ENCODE measurements around the gene C6orf163.

Gene C6orf163

DNA sequence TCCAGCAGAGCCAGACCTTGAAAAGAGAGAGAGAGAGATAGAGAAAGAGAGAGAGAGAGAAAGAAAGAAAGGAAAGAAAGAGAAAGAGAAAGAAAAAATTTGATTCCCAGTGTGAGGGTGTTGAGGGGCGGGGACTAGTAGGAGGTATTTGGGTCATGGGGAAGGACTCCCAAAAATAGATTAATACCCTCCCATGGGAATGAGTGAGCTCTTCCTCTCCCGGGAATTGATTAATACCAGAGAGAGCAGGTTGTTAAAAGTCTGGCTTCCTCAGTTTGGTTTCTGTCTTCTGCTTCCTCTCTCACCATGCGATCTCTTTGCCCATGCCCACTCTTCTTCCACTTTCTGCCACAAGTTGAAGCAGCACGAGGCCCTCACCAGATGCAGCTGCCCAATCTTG is 34.3 kb downstream of the C6orf163 start:
- Histone ChIP-seq H3K4me3 (ENCODE audit: low read depth in 1 of 5, low read length in 5 of 5) (peak overlapping the region in 4 of 5 donors; percentile 5 to 37 (median 23)), H3K4me1 (ENCODE audit: control insufficient read depth in 5 of 5, insufficient read depth in 5 of 5, low read length in 5 of 5) (peaks cover 0 to 12% (median 6%) of the 10 kb centered on the region in 5 donors), H3K27me3 (ENCODE audit: control insufficient read depth in 5 of 5, insufficient read depth in 4 of 5, low read length in 5 of 5) (no peaks in the 10 kb centered on the region), H3K36me3 (ENCODE audit: control insufficient read depth in 5 of 5, insufficient read depth in 5 of 5, low read length in 5 of 5) (no peaks in the 10 kb centered on the region), H3K9ac (ENCODE audit: low read length in 5 of 5) (no peak overlapping the region), H3K27ac (ENCODE audit: low read depth, low read length) (no peak overlapping the region), H3K9me3 (ENCODE audit: control insufficient read depth in 5 of 5, low read length in 5 of 5) (no peaks in the 10 kb centered on the region)

DNA sequence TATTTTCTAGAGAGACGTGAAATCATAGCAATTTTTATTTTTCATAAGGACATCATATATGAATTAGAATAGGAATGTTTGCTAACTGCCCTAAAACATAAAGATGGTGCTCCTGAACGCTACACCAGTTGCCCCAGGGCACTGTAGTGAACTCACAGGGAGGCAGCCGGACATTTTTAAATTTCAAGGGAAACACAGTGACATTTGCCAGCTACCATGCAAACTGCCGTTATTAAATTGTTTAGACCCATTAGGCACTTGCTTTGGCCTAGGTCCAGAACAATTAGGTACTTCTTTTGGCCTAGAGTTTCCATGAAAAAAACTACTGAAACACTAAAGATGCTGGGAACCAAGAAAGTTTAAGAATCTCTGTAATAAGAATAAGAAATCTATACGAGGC is 38.2 kb downstream of the C6orf163 start:
- no peaks in the 10 kb centered on the region for H3K36me3 ChIP-seq (ENCODE audit: control insufficient read depth in 5 of 5, insufficient read depth in 5 of 5, low read length in 5 of 5)
- no peaks in the 10 kb centered on the region for H3K9me3 ChIP-seq (ENCODE audit: control insufficient read depth in 5 of 5, low read length in 5 of 5)
- H3K27ac ChIP-seq (ENCODE audit: low read depth, low read length), result no peak overlapping the region
- no peak overlapping the region for H3K9ac ChIP-seq (ENCODE audit: low read length in 5 of 5)
- no peaks in the 10 kb centered on the region for H3K27me3 ChIP-seq (ENCODE audit: control insufficient read depth in 5 of 5, insufficient read depth in 4 of 5, low read length in 5 of 5)
- no peak overlapping the region for H3K4me3 ChIP-seq (ENCODE audit: low read depth in 1 of 5, low read length in 5 of 5)
- H3K4me1 ChIP-seq (ENCODE audit: control insufficient read depth in 5 of 5, insufficient read depth in 5 of 5, low read length in 5 of 5), result peaks cover 0 to 12% (median 6%) of the 10 kb centered on the region in 5 donors

DNA sequence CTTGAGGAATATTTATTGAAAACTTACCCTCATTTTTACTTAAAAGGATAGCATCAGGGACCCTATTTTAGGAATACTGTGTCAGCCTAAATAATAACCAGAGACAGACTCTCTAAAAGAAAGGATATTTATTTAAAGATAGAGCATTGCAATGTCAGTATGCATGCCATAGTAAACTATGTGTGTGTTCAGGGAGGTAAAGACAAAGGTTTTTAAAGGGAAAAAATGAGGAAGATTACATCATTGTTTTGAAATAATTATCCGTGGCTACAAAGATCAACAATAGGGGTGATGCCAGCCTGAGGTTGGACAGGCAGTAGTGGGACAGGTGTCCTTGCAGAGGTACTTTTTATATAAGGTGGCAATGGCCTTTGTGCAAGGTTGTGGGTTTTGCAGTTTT is 39.4 kb downstream of the C6orf163 start:
- Histone ChIP-seq H3K36me3 (ENCODE audit: control insufficient read depth in 5 of 5, insufficient read depth in 5 of 5, low read length in 5 of 5) (no peaks in the 10 kb centered on the region), H3K27me3 (ENCODE audit: control insufficient read depth in 5 of 5, insufficient read depth in 4 of 5, low read length in 5 of 5) (no peaks in the 10 kb centered on the region), H3K4me3 (ENCODE audit: low read depth in 1 of 5, low read length in 5 of 5) (no peak overlapping the region), H3K4me1 (ENCODE audit: control insufficient read depth in 5 of 5, insufficient read depth in 5 of 5, low read length in 5 of 5) (peaks cover 0 to 2% (median 0%) of the 10 kb centered on the region in 5 donors), H3K27ac (ENCODE audit: low read depth, low read length) (no peak overlapping the region), H3K9ac (ENCODE audit: low read length in 5 of 5) (no peak overlapping the region), H3K9me3 (ENCODE audit: control insufficient read depth in 5 of 5, low read length in 5 of 5) (no peaks in the 10 kb centered on the region)

DNA sequence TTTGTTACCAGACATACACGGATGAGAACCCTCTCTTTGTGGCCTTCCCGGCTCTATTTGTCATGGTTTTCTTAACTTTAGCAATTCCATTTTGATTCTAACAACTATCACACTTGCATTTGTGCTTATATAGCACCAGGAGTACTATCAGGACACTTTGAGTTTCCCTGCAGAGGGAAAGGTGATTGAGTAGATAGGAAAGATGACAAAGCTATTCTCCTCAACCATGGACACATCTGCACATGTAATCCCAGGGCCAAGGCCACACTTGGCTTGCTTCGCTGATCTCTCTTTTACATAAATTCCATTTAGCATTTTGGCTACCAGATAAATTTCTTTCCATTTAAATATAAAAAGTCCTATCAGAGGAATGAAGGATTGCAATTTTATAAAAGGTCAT is 39.8 kb downstream of the C6orf163 start:
- Histone ChIP-seq H3K9ac (ENCODE audit: low read length in 5 of 5) (no peak overlapping the region), H3K4me1 (ENCODE audit: control insufficient read depth in 5 of 5, insufficient read depth in 5 of 5, low read length in 5 of 5) (no peaks in the 10 kb centered on the region), H3K36me3 (ENCODE audit: control insufficient read depth in 5 of 5, insufficient read depth in 5 of 5, low read length in 5 of 5) (no peaks in the 10 kb centered on the region), H3K9me3 (ENCODE audit: control insufficient read depth in 5 of 5, low read length in 5 of 5) (no peaks in the 10 kb centered on the region), H3K27ac (ENCODE audit: low read depth, low read length) (no peak overlapping the region), H3K4me3 (ENCODE audit: low read depth in 1 of 5, low read length in 5 of 5) (no peak overlapping the region), H3K27me3 (ENCODE audit: control insufficient read depth in 5 of 5, insufficient read depth in 4 of 5, low read length in 5 of 5) (no peaks in the 10 kb centered on the region)

DNA sequence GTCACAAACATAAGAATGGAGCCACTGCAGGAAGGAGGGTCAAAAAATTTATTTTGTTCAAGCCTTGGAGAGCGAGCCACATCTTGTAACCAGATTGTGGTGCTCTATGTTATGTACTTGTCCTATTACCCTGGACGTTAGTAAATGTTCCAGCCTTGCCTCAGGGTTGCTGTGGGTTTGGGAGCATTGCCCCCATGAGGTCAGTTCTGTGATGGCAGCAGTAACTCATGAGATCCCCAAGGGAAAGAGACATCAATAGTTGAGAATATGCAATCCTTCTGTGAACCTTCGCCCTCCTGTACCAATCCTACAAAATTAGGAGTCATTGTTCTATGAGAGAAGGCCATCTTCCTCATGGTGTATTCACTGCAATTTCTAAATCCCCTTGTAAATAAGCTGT is 46.7 kb downstream of the C6orf163 start:
- no peak overlapping the region for H3K4me3 ChIP-seq (ENCODE audit: low read depth in 1 of 5, low read length in 5 of 5)
- H3K4me1 ChIP-seq (ENCODE audit: control insufficient read depth in 5 of 5, insufficient read depth in 5 of 5, low read length in 5 of 5), result no peaks in the 10 kb centered on the region

DNA sequence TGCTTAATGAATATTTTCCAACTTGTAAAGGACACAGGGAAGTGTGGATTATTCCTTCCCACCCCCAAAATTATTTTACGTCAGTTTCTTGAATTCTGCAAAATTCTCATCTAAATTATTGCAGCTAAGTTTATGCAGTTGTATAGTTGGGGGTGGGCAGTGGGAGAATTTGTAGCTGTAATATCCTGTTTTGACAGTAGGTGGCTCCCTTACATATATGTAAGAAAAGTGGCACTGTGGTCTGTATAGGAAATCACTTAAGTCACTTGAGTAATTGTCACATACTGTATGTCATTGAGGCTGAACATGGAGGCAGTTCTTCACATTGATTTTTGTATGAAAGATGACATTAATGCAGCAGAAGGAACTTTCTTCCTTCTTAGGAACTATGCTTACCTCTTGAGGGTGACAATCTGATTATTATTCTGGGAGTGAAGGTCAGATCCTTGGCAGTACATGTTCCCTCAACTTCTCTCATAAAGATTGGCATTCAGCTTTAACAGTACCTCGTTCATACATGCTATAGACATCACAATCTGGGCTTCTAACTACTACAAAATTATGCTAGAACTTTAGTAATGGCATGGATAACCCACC is 48.5 kb downstream of the C6orf163 start:
- H3K27ac ChIP-seq (ENCODE audit: low read depth, low read length), result no peak overlapping the region
- no peaks in the 10 kb centered on the region for H3K4me1 ChIP-seq (ENCODE audit: control insufficient read depth in 5 of 5, insufficient read depth in 5 of 5, low read length in 5 of 5)
- H3K36me3 ChIP-seq (ENCODE audit: control insufficient read depth in 5 of 5, insufficient read depth in 5 of 5, low read length in 5 of 5), result no peaks in the 10 kb centered on the region
- no peaks in the 10 kb centered on the region for H3K9me3 ChIP-seq (ENCODE audit: control insufficient read depth in 5 of 5, low read length in 5 of 5)
- H3K9ac ChIP-seq (ENCODE audit: low read length in 5 of 5), result no peak overlapping the region
- H3K27me3 ChIP-seq (ENCODE audit: control insufficient read depth in 5 of 5, insufficient read depth in 4 of 5, low read length in 5 of 5), result no peaks in the 10 kb centered on the region
- no peak overlapping the region for H3K4me3 ChIP-seq (ENCODE audit: low read depth in 1 of 5, low read length in 5 of 5)

More for the DNA sequence above, 46.7 kb downstream of the C6orf163 start:
- Histone ChIP-seq H3K27ac (ENCODE audit: low read depth, low read length) (no peak overlapping the region), H3K27me3 (ENCODE audit: control insufficient read depth in 5 of 5, insufficient read depth in 4 of 5, low read length in 5 of 5) (no peaks in the 10 kb centered on the region), H3K9ac (ENCODE audit: low read length in 5 of 5) (no peak overlapping the region), H3K9me3 (ENCODE audit: control insufficient read depth in 5 of 5, low read length in 5 of 5) (no peaks in the 10 kb centered on the region), H3K36me3 (ENCODE audit: control insufficient read depth in 5 of 5, insufficient read depth in 5 of 5, low read length in 5 of 5) (no peaks in the 10 kb centered on the region)

DNA sequence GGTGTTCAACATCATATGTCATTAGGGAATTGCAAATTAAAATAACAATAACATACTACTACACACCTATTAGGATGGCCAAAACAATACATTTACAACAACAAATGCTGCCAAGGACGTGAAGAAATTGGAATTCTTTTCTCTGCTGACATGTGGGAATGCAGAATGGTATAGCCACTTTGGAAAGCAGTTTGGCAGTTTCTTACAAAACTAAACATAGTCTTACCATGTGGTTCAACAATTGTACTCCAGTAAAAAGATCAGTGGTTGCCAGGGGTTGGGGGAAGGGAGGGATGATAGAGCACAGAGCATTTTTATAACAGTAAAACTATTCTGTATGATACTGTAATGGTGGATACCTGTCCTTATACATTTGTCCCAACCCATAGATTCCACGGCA is 50.8 kb downstream of the C6orf163 start:
- Histone ChIP-seq H3K9ac (ENCODE audit: low read length in 5 of 5) (no peak overlapping the region), H3K4me1 (ENCODE audit: control insufficient read depth in 5 of 5, insufficient read depth in 5 of 5, low read length in 5 of 5) (no peaks in the 10 kb centered on the region)

DNA sequence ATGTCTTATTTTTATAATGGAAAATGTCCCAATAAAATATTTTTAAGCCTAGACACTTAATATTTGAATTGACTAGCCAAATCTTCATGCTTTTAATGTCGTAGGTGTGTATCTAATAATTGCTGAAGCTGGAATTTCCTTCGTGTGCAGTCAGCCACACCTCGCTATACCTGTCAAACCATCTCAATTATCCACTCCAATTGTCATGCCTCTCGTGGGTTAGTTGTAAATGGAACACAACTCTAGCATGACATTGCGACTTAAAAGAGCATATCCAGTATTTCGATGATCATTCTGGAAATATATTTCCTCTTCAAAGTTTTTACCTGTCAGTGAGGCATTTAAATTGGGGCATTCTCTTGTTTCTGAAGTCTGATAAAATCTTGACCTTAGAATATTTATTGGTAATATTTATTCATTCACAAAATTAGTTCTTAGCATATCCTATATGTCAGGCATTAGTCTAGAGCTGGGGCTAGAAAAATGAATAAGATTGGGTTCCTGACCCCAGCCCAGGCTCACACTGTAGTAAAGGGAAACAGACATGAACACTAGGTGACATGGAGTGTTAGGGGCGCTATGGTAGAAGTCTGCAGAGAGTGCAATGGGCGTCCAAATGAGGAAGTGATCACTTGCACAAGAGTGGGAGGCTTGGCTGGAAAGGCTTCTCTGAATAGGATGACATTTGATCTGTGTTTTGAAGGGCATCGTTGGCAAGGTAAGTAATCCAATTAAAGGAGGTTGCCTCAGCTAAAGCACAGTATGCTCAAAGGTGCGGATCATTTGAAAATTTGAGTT is 52.2 kb downstream of the C6orf163 start:
- no peaks in the 10 kb centered on the region for H3K9me3 ChIP-seq (ENCODE audit: control insufficient read depth in 5 of 5, low read length in 5 of 5)
- H3K4me1 ChIP-seq (ENCODE audit: control insufficient read depth in 5 of 5, insufficient read depth in 5 of 5, low read length in 5 of 5), result no peaks in the 10 kb centered on the region
- no peak overlapping the region for H3K4me3 ChIP-seq (ENCODE audit: low read depth in 1 of 5, low read length in 5 of 5)
- H3K27me3 ChIP-seq (ENCODE audit: control insufficient read depth in 5 of 5, insufficient read depth in 4 of 5, low read length in 5 of 5), result no peaks in the 10 kb centered on the region
- no peak overlapping the region for H3K27ac ChIP-seq (ENCODE audit: low read depth, low read length)
- H3K36me3 ChIP-seq (ENCODE audit: control insufficient read depth in 5 of 5, insufficient read depth in 5 of 5, low read length in 5 of 5), result no peaks in the 10 kb centered on the region
- no peak overlapping the region for H3K9ac ChIP-seq (ENCODE audit: low read length in 5 of 5)

More for the DNA sequence above, 50.8 kb downstream of the C6orf163 start:
- H3K36me3 ChIP-seq (ENCODE audit: control insufficient read depth in 5 of 5, insufficient read depth in 5 of 5, low read length in 5 of 5), result no peaks in the 10 kb centered on the region
- no peaks in the 10 kb centered on the region for H3K27me3 ChIP-seq (ENCODE audit: control insufficient read depth in 5 of 5, insufficient read depth in 4 of 5, low read length in 5 of 5)
- no peak overlapping the region for H3K4me3 ChIP-seq (ENCODE audit: low read depth in 1 of 5, low read length in 5 of 5)
- H3K9me3 ChIP-seq (ENCODE audit: control insufficient read depth in 5 of 5, low read length in 5 of 5), result no peaks in the 10 kb centered on the region
- H3K27ac ChIP-seq (ENCODE audit: low read depth, low read length), result no peak overlapping the region

DNA sequence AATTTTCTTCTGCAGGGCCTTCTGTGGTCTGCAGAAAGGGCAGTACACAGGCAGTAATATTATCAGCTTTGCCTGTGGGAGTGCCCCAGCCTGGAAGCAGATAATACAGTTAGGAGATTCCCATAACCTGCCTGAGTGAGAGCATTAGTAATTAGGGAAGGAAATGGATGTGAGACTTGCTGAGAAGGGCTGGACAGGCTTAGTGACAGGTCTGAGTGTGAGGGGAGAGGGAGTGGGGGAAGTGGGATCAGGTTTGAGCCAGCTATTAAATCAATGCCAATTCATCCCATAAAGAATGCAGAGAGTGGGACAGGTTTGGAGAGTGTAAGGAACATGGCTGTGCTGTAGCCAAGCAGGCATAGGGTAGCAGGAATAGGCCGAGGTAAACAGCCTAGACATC is 53.0 kb downstream of the C6orf163 start:
- no peak overlapping the region for H3K9ac ChIP-seq (ENCODE audit: low read length in 5 of 5)
- H3K4me3 ChIP-seq (ENCODE audit: low read depth in 1 of 5, low read length in 5 of 5), result no peak overlapping the region
- H3K27ac ChIP-seq (ENCODE audit: low read depth, low read length), result no peak overlapping the region
- no peaks in the 10 kb centered on the region for H3K4me1 ChIP-seq (ENCODE audit: control insufficient read depth in 5 of 5, insufficient read depth in 5 of 5, low read length in 5 of 5)
- H3K27me3 ChIP-seq (ENCODE audit: control insufficient read depth in 5 of 5, insufficient read depth in 4 of 5, low read length in 5 of 5), result no peaks in the 10 kb centered on the region
- no peaks in the 10 kb centered on the region for H3K9me3 ChIP-seq (ENCODE audit: control insufficient read depth in 5 of 5, low read length in 5 of 5)
- no peaks in the 10 kb centered on the region for H3K36me3 ChIP-seq (ENCODE audit: control insufficient read depth in 5 of 5, insufficient read depth in 5 of 5, low read length in 5 of 5)

DNA sequence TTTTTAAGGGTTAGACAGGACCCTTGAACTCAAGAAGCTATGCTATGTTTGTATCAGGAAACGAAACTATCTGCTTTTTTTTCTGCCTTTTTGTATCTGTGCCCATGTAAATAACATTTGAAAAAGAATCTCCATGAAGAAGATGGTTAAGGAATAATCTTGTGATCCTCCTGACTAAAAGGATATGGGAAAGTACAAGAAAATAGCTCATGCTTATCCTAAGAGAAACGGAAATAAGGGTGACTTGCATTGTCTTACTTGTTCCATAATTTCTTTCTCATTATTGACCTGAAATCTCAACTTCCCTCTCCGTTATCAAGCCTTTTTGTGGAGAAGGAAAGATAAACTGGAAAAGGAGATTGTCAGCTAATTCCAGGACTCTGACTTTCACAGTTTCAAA is 57.2 kb downstream of the C6orf163 start:
- Histone ChIP-seq H3K36me3 (ENCODE audit: control insufficient read depth in 5 of 5, insufficient read depth in 5 of 5, low read length in 5 of 5) (no peaks in the 10 kb centered on the region), H3K27ac (ENCODE audit: low read depth, low read length) (no peak overlapping the region), H3K27me3 (ENCODE audit: control insufficient read depth in 5 of 5, insufficient read depth in 4 of 5, low read length in 5 of 5) (no peaks in the 10 kb centered on the region)

More for the DNA sequence above, 57.2 kb downstream of the C6orf163 start:
- Histone ChIP-seq H3K9ac (ENCODE audit: low read length in 5 of 5) (no peak overlapping the region), H3K4me1 (ENCODE audit: control insufficient read depth in 5 of 5, insufficient read depth in 5 of 5, low read length in 5 of 5) (no peaks in the 10 kb centered on the region), H3K4me3 (ENCODE audit: low read depth in 1 of 5, low read length in 5 of 5) (no peak overlapping the region), H3K9me3 (ENCODE audit: control insufficient read depth in 5 of 5, low read length in 5 of 5) (no peaks in the 10 kb centered on the region)

Measured in subcutaneous abdominal adipose tissue (tissue), 5 donors.